SIG-M5 treated with dmso at 0.1 percent for 504 hours (cell line): ENCODE data around the gene CSMD2.

ENCODE experiments used
- DNase-seq: peaks from one replicate; lab custom pipeline; 2025; ENCODE audit not compliant: unreplicated experiment; lab: John Stamatoyannopoulos, UW

CSMD2 gene

DNA sequence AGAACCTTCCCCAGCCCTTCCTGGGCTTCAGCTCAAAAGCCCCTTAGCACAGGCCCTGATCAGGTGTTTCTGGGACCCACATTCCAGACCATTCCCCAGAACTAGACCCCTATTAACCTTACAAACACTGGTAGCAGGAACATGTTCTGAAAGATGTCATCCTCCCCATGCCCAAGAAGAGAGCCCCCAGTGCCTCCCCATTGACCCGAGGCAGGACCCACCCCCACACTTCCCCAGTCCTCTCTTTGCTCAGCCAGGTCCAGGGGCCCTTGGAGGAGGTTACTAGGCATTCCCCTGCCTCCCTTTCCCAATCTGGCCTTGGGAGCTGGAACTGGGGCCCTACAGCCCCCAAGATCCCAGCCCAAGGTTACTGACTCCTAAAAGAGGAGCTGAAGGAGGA is 340.1 kb downstream of the CSMD2 start:
- DNase-seq: no peak

DNA sequence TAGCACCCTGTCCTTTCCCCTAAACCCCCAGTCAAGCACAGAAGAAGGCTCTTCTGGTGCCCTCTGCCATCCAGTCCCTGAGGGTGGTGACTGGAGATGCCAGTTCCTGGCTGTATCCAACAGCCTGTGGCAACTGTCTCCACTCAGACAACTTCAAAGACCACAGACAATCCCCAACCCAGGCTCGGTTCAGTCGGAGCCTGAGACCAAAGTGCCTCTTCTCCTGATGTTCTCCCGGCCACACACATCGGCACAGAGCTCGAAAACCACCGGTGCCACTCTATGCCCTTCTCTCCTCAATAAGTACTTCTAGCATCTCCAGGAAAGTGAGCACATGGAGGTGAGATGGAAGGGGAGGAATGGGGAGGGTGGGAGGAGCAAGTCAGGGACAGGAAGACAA is 340.7 kb downstream of the CSMD2 start:
- DNase-seq: no peak

DNA sequence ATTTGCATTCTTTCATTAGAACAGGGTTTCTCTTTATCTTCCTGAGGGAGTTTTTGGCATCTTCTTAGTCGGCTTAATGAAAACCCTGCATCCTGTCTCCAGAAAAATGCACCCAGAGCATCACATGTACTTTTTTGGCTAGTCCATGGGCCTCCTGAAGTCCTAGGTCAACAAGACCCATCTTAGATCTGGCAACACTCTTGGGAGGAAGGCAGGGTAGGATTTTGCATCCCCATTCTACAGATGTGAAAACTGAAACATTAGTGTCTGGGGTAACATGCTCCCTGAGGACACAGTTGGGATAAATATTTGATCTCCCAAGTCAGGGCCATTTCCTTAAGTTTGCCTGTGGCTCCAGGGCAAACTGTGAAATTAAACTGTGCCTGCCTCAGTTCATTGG is 341.2 kb downstream of the CSMD2 start:
- DNase-seq: no peak

DNA sequence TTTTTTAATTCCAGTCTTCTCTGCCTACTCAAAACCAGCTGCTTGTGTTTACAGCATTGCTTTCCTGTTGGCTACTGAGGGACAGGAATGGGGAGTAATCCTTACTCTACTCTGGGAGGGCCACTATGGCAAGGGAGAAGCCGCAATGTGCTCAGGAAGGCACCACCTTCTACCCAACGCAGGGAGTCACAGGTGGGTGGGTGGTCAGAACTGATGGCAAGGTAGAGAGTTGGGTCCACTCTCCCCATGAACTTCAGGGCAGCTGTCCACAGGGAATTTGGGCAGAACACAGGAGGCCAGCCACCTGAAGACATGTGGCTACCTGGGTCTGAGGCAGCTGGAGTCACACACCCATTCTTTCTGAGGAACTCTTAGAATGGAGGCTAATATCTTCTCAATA is 341.6 kb downstream of the CSMD2 start:
- no peak for DNase-seq

DNA sequence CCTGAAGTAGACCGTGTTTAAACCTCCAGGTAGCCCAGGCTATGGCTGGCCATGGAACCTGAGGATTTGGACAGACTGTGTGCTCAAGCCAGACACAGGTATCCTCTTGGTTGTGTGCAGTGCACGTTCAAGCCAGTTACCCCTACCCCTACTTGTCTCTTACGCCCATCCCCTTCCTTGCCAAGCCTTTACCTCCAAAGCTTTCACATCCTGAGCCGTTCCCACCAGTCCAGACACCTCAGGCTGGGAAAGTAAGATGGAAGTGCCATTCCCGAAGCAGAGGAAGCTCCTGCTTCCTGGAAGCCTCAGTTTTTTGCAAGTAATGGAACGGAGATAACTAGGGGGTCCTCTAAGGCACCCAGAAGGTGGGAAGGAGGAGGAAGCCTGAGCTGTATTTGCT is 342.6 kb downstream of the CSMD2 start:
- DNase-seq: no peak

DNA sequence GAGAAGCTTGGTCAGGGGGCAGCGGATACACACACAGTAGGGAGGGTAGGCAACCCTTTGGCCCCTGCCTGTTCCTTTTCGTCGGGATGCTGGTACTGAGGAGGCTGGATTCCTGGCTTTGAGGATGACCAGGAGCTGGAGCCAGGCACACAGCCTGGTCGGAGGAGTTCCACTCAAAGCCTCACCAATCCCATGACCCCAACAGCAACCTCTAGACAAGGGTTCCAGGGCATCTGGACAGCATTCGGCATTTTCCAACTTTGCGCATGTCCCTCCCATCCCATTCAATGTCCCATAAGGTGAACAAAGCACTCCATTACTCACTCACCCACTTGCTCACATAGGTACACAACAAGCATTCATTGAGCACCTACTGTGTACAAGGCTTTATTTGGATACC is 343.7 kb downstream of the CSMD2 start:
- DNase-seq: no peak

DNA sequence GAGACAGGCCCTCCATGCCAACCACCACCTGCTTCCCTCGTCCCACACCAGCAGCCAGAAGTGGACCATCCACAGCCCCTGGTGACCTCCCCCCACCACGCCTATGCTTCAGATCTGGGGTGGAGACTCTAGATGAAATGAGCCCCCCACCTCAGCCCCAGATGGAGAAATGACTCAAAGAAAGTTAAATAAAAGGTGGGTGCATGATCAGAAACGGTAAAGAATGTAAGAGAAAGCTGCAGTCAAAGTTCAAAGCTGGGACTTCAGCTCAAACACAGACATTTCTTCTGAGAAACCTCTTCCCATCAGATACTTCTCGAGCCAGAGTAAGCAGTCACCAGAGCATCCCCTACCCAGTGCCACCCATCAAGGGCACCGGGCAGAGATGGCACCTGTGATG is 344.2 kb downstream of the CSMD2 start:
- DNase-seq: no peak

DNA sequence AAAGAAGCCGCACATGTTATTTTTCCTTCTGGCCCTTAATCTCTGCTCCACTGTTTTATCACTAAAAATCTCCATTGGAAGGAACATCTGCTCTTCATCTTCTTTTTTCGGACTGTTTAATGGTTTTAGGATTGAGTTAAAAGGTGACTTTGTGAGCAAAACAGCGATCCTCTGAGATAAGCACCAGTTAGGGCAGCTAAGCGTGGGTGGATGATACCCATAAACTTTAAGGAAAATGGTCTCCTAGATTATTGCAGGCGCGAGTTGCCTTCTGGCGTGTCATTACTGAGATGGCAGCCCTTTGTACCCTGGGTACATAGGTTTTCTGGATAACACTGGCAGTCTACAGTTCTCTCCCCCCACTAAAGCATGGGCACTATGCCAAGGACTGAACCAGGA is 345.1 kb downstream of the CSMD2 start:
- no peak for DNase-seq

DNA sequence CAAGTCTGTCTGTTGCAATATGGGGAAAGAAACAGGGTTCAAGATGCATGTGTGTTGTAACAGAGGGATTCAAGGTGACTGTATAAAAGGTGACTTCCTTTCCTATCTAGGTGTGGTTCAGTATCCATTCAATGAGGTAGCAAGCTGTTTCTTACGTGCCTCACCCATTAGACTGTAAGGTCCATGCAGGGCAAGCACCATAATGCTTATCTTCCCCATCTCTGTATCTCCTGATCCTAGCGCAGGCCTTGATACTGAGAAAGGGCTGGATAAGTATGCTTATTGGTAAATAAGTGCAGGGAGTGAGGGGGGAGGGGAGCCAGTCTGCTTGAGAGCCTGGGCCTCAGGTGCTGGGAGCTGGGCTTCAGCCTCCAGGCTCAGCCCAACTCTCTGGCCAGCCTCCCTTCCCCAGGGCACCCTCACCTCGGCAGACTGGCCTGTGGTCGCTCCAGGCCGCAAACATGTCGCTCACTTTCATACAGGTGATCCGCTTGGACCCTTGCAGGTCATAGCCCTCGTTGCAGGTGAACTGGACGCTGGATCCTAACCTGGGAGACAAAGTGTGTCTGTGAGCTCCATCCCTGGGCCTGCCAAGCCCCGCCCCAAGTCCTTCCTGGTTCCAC is 345.6 kb downstream of the CSMD2 start:
- DNase-seq: no peak

DNA sequence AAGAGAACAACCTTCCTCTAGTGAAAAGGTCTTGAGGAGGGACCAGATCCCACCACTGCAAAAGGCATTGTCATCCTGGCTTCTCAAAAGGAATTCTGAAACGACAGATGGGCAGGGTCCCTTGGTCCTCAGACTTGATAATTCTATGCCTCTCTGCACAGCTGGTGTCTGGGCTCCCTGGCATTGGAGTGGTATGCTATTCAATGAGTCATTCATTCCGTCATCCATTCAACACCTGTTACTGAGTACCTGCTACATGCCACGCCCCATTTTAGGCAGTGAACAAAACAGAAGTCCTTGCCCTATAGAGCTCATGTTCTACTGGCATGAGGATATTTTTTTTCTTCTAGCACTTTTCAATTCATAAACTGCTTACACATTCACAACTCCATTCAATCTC is 347.0 kb downstream of the CSMD2 start:
- no peak for DNase-seq

DNA sequence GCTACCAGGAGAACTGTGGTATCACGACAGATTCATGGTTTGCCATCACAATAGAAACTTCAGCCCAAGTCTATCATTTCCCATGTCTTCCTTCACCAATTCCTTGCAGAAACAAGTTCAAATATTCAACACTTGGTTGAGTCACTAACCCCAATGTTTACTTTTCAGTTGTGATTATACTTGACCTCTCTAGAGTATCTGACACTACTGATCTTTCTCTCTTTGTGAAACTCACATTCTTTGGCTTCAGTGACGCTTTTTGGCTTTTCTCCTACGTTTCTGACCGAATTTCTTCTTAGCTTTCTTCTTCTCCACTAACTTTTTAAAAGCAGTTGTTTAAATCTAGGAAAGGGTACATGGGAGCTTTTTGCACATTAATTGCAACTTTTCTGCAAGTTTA is 350.0 kb downstream of the CSMD2 start:
- no peak for DNase-seq

DNA sequence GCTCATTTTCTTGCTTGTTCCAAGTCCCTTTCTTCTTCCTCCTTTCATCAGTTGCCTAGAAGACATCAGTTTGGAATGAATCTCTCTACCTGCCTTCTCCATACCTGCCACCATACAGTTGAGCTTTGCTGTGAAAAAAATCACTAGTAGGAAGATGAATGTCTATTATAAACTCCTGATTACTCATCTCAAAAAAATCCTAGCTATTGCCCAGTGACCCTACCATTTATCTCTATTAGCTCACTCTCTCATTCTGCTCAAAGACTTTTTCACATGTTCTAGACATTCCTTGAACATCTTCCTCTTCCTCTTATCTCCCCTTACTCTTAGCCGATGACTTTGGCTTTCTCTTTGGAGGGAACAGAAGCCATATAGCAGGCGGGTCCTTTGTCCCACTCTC is 350.9 kb downstream of the CSMD2 start:
- DNase-seq: no peak

DNA sequence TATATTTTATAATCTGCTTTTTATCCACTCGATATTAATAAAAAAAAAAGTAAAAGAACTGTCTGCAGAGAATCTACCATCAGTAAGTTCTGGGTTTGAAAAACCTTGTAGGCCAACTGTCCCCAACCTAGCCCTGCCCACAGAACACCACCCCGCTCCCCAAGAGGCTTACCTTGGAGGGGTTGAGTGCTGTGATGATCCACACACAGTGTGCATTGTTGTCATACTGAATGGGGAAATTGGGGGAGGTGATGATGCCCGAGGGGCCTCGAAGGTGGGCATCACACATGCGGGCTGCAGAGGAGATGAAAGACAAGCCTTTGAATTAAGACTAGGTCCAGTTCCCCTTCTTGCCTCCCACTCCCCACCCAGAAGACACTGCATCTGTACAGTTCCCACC is 354.5 kb downstream of the CSMD2 start:
- no peak for DNase-seq

DNA sequence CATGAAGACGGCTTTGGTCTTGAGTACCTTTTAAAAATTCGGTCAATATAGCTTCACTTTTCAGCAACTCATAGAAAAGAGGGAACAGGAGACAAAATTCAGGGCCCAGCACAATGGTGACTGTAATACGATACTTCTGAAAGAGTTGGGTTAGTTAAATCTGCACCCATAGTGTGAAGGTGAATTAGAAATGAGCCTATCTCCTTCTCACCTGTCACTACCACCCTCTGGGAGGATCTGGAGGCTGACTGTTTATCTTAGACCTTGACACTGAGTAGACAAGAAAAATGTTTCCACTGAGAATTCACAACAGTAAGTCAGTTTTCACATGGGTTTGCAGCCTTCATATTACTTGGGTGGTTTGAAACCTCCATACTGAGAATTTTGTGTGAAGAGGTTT is 359.0 kb downstream of the CSMD2 start:
- DNase-seq: no peak

DNA sequence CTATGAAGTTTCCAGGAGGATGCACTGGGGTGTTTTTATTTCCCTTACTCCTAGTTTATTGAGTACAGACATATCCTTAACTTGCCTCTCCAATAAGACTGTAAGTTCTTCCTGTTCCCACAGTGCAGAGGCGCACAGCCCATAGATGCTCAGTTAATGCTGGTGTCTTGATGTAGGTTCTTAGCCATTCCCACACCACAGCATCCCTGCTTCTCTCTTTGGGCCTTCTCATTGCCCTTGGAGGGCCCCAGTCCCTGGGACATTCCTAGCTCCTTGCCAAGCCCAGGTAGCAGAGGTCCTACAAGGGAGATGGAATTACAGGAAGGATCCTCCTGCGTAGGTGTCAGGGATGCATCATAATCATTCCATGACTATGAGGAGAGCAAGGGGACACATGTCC is 362.8 kb downstream of the CSMD2 start:
- DNase-seq: no peak

DNA sequence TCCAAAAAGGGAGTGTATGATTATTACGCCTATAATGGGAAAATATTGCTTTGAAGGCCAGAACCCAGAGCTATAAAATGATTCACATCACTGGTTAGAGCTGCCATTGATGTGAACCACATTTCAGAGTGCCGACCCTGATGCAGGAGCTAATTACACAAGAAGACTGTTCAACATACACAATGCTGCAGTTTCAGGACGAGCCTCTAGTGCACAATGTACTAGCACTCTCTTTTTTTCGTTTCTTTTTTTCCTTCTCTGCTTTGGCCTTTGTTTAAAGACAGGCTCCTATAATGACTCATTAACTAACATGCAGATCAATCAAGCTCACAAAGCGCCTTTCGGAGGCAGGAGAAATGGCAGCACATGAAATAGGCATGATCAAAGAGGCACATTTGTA is 367.2 kb downstream of the CSMD2 start:
- no peak for DNase-seq

DNA sequence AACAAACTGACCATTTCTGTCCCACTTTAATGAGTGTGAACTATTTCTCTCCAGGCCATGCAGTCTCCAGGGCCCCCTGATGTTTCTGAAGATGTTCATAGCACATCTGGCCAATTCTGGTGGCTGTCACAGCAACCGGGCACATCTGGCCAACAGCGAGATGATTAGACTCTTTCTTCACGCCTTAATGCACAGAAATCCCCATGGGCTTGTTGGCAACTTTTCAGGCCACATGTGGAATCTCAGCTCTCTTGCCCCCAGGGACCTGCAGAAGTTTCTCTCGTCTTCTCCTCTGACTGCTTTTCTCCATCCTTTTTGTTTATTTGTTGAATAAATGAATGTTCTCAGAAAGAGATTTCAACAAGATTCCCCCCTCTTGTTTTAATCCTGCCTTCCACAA is 372.4 kb downstream of the CSMD2 start:
- DNase-seq: no peak

DNA sequence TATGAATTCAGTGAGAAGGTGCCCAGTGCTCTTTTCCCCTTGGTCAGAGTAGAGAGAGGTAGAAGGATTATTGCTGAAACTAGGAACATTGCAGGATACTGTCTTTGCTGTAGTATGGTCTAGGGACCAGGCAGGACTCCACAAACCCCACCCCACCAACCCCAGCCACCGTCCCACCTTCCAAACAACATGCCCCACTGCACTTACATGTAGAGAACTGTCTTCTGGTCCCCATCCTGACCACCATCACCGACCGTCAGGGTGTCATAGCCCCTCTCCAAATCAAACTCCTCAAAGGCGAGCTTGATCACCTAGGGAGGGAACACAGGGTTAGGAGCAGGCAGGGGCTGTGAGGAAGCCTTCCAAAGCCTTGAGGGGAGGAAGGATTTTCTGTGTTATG is 372.8 kb downstream of the CSMD2 start:
- no peak for DNase-seq

DNA sequence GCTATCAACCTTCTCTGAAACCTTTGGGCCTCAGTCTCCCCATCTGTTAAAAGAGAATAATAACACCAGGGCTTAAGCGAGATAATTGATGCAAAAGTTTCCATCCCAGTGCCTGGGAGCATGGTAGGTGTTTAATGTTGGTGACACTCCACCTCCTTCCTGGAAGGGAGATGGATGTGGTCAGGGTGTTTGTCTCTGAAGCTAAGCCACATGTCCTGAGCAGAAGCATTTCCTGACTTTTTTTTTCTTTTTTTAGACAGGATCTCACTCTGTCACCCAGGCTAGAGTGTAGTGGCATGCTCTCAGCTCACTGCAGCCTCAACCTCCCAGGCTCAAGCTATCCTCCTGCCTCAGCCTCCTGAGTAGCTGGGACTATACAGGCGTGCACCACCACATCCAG is 373.8 kb downstream of the CSMD2 start:
- no peak for DNase-seq

DNA sequence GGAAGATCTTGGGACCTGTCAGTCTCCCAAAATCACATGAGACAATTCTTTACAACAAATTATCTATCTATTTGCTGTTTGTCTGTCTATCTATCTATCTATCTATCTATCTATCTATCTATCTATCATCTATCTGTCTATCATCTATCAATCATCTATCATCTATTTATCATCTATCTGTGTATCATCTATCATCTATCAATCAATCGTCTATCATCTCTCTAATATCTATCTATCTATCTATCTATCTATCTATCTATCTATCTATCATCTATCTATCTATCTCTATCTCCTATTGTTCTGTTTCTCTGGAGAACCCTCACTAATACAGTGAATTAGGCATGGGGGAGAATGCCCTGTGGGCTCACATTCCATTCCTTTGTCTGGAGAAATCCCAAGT is 374.5 kb downstream of the CSMD2 start:
- DNase-seq: no peak

DNA sequence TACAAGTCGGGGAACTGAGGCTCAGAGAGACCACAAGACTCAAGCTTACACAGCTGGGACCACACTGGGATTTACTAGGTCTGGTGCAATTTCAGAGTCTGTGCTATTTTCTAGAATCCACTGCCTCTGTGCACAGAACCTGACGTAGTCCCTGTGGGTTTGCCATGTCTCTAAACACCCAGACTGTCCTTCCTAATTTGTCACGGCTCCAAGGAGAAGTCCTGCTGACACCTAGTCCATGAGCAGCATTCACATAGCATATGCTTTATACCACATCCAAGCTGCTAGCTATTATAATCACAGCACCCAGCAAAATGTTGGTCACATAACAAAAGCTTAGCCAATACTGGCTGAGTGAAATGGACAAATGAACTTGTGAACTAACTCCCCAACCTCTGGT is 380.2 kb downstream of the CSMD2 start:
- no peak for DNase-seq

DNA sequence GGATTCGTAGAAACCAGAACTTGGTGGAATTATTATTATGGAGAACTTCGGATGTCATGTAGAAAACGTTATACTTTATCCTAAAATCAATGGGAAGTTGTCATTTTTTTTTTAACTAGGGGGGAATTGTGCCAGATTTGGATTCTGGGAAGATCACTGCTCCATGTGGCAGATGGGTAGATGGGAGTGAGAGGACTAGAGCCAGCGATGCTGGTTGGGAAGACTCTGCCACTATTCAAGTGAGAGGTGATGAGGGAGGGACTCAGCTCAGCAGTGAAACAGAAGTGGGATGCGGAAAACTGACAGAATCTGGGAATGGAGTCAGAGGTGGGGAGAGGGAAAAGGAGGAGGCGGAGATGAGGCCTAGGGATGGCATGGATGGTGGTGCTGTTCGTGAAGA is 382.3 kb downstream of the CSMD2 start:
- DNase-seq: no peak

DNA sequence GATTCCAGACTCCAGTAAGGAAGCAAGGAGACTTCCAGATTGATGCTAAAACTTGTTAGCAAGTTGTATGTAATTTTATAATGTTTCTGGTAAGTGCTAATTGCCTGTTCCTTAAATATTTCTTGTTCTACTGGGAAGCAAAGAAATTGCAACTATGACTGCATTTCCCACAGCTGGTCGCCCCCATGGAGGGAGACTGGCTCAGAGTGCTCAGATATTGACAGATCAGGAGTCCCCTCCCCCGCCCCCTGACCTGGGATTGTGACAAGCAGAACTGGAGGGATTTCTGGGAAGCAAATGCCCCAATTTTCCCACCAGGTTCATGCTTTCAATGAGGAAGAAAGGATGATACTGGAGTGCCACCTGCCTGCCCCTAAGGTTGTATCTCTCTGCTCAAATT is 383.4 kb downstream of the CSMD2 start:
- no peak for DNase-seq

DNA sequence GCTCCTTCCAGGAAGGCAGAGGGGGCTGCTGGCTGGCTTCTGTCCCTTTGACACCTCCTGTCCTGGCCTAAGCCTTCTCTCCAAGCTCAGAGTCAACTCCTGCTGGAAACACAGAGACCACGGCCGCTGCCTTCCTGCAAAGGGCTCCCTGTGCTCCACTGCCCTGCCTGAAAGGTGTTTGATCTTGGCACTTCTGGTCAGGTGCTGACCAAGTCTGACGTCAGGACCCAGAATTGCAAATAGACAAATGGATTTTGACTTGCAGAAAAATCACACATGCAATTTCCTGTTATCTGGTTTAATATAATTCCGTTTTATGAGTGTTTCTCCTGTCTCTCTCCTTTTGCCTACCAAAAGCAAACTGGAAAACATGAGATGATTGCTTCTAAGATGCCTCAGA is 387.7 kb downstream of the CSMD2 start:
- DNase-seq: no peak
